CD4-positive, alpha-beta T cell (primary cell): ENCODE data around the gene UGT3A2. TPM values are rescaled to one million over a fixed set of nuclear protein-coding genes. Genes with fewer than 3 reads are reported as not detected.

Experiments used
- ATAC-seq: fragments of 200-7000 bp; cut with Tn5 transposase; one replicate; pipeline ENCODE4 v1.10.0; 2022; ENCODE audit warnings: mild to moderate bottlenecking; ENCODE audit not compliant: poor library complexity
- CTCF ChIA-PET: fragments of 350-600 bp; sonication (Branson Sonifier 250); formaldehyde crosslinking; loops from one replicate; lab custom pipeline; 2021; ENCODE audit warnings: antibody characterized with exemption, inconsistent platforms; lab: Charles Lee
- POLR2A ChIA-PET: fragments of 350-600 bp; sonication (Branson Sonifier 250); formaldehyde crosslinking; loops from one replicate; lab custom pipeline; 2021; ENCODE audit warnings: antibody characterized with exemption, inconsistent platforms; lab: Charles Lee
- DNase-seq, 14 experiments: peaks; one replicate each; pipeline ENCODE4 v3.0.0-alpha.2; 2013 to 2020; ENCODE audit warnings: mixed read lengths in 2 of 14
- H3K27ac ChIP-seq, 2 donors: one replicate each; pipeline versions ENCODE4 v1.5.1 to v1.7.0; 2013; ENCODE audit warnings: low read length in 2 of 2, low read depth in 1 of 2, mild to moderate bottlenecking in 1 of 2
- H3K27me3 ChIP-seq, 2 experiments: 1 replicate in 1 of 2; 2 replicates in 1 of 2; pipeline versions ENCODE4 v1.6.1 to v1.7.0; 2013; ENCODE audit warnings: low read length in 2 of 2, control low read depth in 1 of 2, mild to moderate bottlenecking in 1 of 2, moderate library complexity in 1 of 2; ENCODE audit not compliant: insufficient read depth in 2 of 2, control insufficient read depth in 1 of 2
- H3K36me3 ChIP-seq: one replicate; pipeline ENCODE4 v1.6.1; 2013; ENCODE audit warnings: low read length, control low read depth; ENCODE audit not compliant: insufficient read depth
- H3K4me1 ChIP-seq: one replicate; pipeline ENCODE4 v1.6.1; 2013; ENCODE audit warnings: low read length, control low read depth; ENCODE audit not compliant: insufficient read depth
- H3K4me3 ChIP-seq: one replicate; pipeline ENCODE4 v1.5.1; 2013; ENCODE audit warnings: mild to moderate bottlenecking, low read length, moderate library complexity
- H3K9me3 ChIP-seq, 2 experiments: 1 replicate in 1 of 2; 2 replicates in 1 of 2; pipeline versions ENCODE4 v1.6.1 to v1.7.0; 2013; ENCODE audit warnings: low read length in 2 of 2, mild to moderate bottlenecking in 2 of 2, control low read depth in 1 of 2, moderate library complexity in 1 of 2; ENCODE audit not compliant: control insufficient read depth in 1 of 2, insufficient read depth in 1 of 2
- H3K27ac Mint-ChIP-seq: one replicate; pipeline ENCODE4 v1.8.0; 2020; ENCODE audit warnings: mixed read lengths
- H3K27me3 Mint-ChIP-seq: one replicate; pipeline ENCODE4 v1.8.0; 2021; ENCODE audit warnings: mixed read lengths
- H3K36me3 Mint-ChIP-seq: one replicate; pipeline ENCODE4 v1.8.0; 2021; ENCODE audit warnings: low read depth, mixed read lengths
- H3K4me1 Mint-ChIP-seq: one replicate; pipeline ENCODE4 v1.8.0; 2021; ENCODE audit warnings: low read depth, mixed read lengths
- H3K4me3 Mint-ChIP-seq: one replicate; pipeline ENCODE4 v1.8.0; 2020; ENCODE audit warnings: mild to moderate bottlenecking, mixed read lengths
- H3K9me3 Mint-ChIP-seq: one replicate; pipeline ENCODE4 v1.8.0; 2020; ENCODE audit warnings: mixed read lengths
- CTCF ChIP-seq: fragments of 200-600 bp; IDR thresholded peaks from one replicate; pipeline ENCODE4 v1.8.0; 2022; ENCODE audit warnings: antibody characterized with exemption, mild to moderate bottlenecking
- intact Hi-C, 2 experiments: fragments of 100-400 bp; cut with DNase I in 1 of 2; cut with micrococcal nuclease in 1 of 2; formaldehyde crosslinking; loops; one replicate each; pipeline versions ENCODE4 v1.15.1 to v1.9.0; 2023 to 2025; cut with DNase I, micrococcal nuclease
- total RNA-seq, 174 experiments: library from RNA in 2 of 174; stranded (reverse) in 2 of 174; gene quantifications; one replicate each; pipeline ENCODE4 v1.2.3 and lab custom pipeline; 2021 to 2026

UGT3A2 gene
- total RNA-seq, 2 experiments from 2014 or later = not detected

DNA sequence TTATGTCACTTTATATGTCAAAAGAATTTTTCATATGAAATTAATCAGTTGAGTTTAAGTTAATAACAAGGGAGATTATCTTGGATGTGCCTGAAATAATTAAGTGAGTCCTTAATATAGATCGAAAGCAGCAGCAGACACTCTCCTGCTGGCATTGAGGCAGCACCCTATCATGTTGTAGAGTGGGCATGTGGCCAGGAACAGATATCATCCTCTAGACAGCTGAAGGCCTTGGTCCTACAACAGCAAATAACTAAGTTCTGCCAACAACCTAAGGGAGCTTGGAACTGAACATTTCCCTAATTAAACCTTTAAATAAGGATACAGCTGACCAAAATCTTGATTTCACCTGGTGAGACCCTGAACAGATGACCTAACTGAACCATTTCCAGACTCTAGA, 49.7 kb downstream of the UGT3A2 start:
- DNase-seq = no peak
- intact Hi-C loops = no loop called here
- H3K4me1 ChIP-seq = no peaks in the 10 kb centered on the region
- ATAC-seq = no peak
- no peak overlapping the region for H3K4me3 ChIP-seq
- TF ChIP-seq CTCF = no peak
- no peaks in the 10 kb centered on the region for H3K4me1 Mint-ChIP-seq
- peaks cover 6% of the 10 kb centered on the region for H3K27me3 Mint-ChIP-seq
- peaks cover 18% of the 10 kb centered on the region for H3K9me3 Mint-ChIP-seq
- CTCF ChIA-PET = no interaction called here
- H3K27me3 ChIP-seq = no peaks in the 10 kb centered on the region
- H3K9me3 ChIP-seq = peaks cover 19 to 21% of the 10 kb centered on the region in 2 experiments
- H3K27ac ChIP-seq = no peak overlapping the region
- H3K36me3 ChIP-seq = no peaks in the 10 kb centered on the region
- POLR2A ChIA-PET = no interaction called here
- no peak overlapping the region for H3K27ac Mint-ChIP-seq
- no peak overlapping the region for H3K4me3 Mint-ChIP-seq
- H3K36me3 Mint-ChIP-seq = peaks cover 4% of the 10 kb centered on the region

DNA sequence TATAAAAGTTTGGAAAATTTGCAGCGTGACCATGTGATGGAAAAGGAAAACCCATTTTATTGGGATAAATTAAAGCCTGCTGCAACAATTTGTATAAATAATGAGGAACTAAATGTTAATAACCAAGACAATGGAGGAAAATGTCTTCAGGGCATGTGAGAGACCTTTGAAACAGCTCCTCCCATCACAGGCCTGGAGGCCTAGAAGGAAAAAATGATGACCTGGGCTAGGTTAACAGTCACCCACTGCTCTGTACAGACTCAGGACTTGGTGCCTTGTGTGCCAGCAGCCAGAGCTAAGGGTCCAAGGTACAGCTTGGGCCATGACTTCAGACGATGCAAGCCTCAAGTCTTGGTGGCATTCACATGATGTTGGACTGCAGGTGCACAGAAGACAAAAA, 53.5 kb downstream of the UGT3A2 start:
- no peaks in the 10 kb centered on the region for H3K4me1 Mint-ChIP-seq
- no peak for TF ChIP-seq CTCF
- H3K4me3 Mint-ChIP-seq = no peak overlapping the region
- Histone ChIP-seq H3K9me3 (peaks cover 16 to 21% of the 10 kb centered on the region in 2 experiments), H3K27me3 (no peaks in the 10 kb centered on the region), H3K4me3 (no peak overlapping the region), H3K4me1 (no peaks in the 10 kb centered on the region), H3K27ac (no peak overlapping the region), H3K36me3 (no peaks in the 10 kb centered on the region)
- no peaks in the 10 kb centered on the region for H3K27me3 Mint-ChIP-seq
- no peak for ATAC-seq
- ChIA-PET CTCF (no interaction called here), POLR2A (no interaction called here)
- DNase-seq = no peak
- no peak overlapping the region for H3K27ac Mint-ChIP-seq
- H3K36me3 Mint-ChIP-seq = peaks cover 4% of the 10 kb centered on the region
- intact Hi-C loops = no loop called here
- peaks cover 24% of the 10 kb centered on the region for H3K9me3 Mint-ChIP-seq

DNA sequence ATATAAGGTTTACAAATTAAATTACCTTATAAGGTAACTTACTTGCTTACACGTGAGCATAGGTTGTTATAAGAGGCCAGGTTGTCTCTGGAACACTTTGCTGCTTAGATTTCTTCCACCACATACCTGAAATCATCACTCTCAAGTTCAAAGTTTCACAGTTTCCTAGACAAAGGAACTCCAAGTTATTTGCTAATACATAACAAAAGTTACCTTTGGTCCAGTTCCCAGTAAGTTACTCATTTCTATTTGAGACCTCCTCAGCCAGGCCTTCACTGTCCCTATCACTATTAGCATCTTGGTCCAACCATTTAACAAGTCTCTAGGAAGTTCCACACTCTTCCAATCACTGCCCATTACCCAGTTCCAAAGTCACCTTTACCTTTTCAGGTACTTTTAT, 57.0 kb downstream of the UGT3A2 start:
- H3K27ac ChIP-seq = no peak overlapping the region
- H3K4me1 ChIP-seq = no peaks in the 10 kb centered on the region
- Mint-ChIP-seq H3K36me3 (peaks cover 4% of the 10 kb centered on the region), H3K27ac (no peak overlapping the region), H3K27me3 (no peaks in the 10 kb centered on the region), H3K4me3 (no peak overlapping the region), H3K9me3 (peaks cover 19% of the 10 kb centered on the region), H3K4me1 (no peaks in the 10 kb centered on the region)
- H3K27me3 ChIP-seq = no peaks in the 10 kb centered on the region
- ChIA-PET CTCF (no interaction called here), POLR2A (no interaction called here)
- intact Hi-C loops = no loop called here
- H3K36me3 ChIP-seq = no peaks in the 10 kb centered on the region
- no peak for ATAC-seq
- TF ChIP-seq CTCF = no peak
- H3K4me3 ChIP-seq = no peak overlapping the region
- no peak for DNase-seq
- H3K9me3 ChIP-seq = peaks cover 8 to 9% of the 10 kb centered on the region in 2 experiments
